Nephron (organoid): Measurements from ENCODE around the gene UGT1A9.

ENCODE experiments used
- H3K27ac Mint-ChIP-seq, 3 experiments: 2 replicates each; pipeline ENCODE4 v1.8.0; 2020; ENCODE audit warnings: mixed read lengths in 3 of 3, mild to moderate bottlenecking in 2 of 3, moderate library complexity in 1 of 3
- H3K27me3 Mint-ChIP-seq: 2 replicates; pipeline ENCODE4 v1.8.0; 2021; ENCODE audit warnings: low read depth, mild to moderate bottlenecking, moderate library complexity, mixed read lengths
- H3K36me3 Mint-ChIP-seq: 2 replicates; pipeline ENCODE4 v1.8.0; 2020; ENCODE audit warnings: low read depth, mixed read lengths
- H3K4me1 Mint-ChIP-seq: 2 replicates; pipeline ENCODE4 v1.8.0; 2020; ENCODE audit warnings: mixed read lengths
- H3K4me3 Mint-ChIP-seq, 3 experiments: 2 replicates each; pipeline ENCODE4 v1.8.0; 2020; ENCODE audit warnings: mild to moderate bottlenecking in 3 of 3, mixed read lengths in 3 of 3, moderate library complexity in 2 of 3
- H3K9me3 Mint-ChIP-seq: 2 replicates; pipeline ENCODE4 v1.8.0; 2020; ENCODE audit warnings: mixed read lengths
- CTCF ChIP-seq, 3 experiments: fragments of 200-600 bp; sonication (generic); IDR thresholded peaks; one replicate each; pipeline ENCODE4 v1.5.0; 2021; ENCODE audit warnings: antibody characterized with exemption in 3 of 3; ENCODE audit not compliant: unreplicated experiment in 3 of 3

UGT1A9 gene

GRCh38 chr2:233775414-233775813 is 103.7 kb downstream of the UGT1A9 start:
- Mint-ChIP-seq H3K4me3 (no peak overlapping the region), H3K36me3 (no peaks in the 10 kb centered on the region), H3K4me1 (no peaks in the 10 kb centered on the region), H3K27ac (no peak overlapping the region), H3K9me3 (peaks cover 10% of the 10 kb centered on the region), H3K27me3 (peaks cover 7% of the 10 kb centered on the region)
- no peak for TF ChIP-seq CTCF (IDR thresholded peaks at IDR 0.05; ENCODE audit: unreplicated experiment in 3 of 3)

GRCh38 chr2:233778030-233778429 is 106.3 kb downstream of the UGT1A9 start, which contains the start of gene MROH2A:
MROH2A (plus strand) TSS chr2:233778330; CDS start chr2:233779359, 1,029 bp downstream.
- Mint-ChIP-seq H3K27me3 (peaks cover 4% of the 10 kb centered on the region), H3K27ac (no peak within 1 kb of the TSS), H3K4me3 (no peak within 1 kb of the TSS), H3K4me1 (no peaks in the 10 kb centered on the region), H3K9me3 (peaks cover 18% of the 10 kb centered on the region), H3K36me3 (no peaks in the 10 kb centered on the region)
- TF ChIP-seq CTCF (IDR thresholded peaks at IDR 0.05; ENCODE audit: unreplicated experiment in 3 of 3) = no peak

GRCh38 chr2:233779722-233780121 is 108.0 kb downstream of the UGT1A9 start:
- Mint-ChIP-seq H3K27me3 (peaks cover 4% of the 10 kb centered on the region), H3K36me3 (no peaks in the 10 kb centered on the region), H3K4me1 (no peaks in the 10 kb centered on the region), H3K4me3 (no peak overlapping the region), H3K27ac (no peak overlapping the region), H3K9me3 (peaks cover 20% of the 10 kb centered on the region)
- TF ChIP-seq CTCF (IDR thresholded peaks at IDR 0.05; ENCODE audit: unreplicated experiment in 3 of 3) = no peak

GRCh38 chr2:233780771-233781170 is 109.1 kb downstream of the UGT1A9 start:
- Mint-ChIP-seq H3K9me3 (peaks cover 20% of the 10 kb centered on the region), H3K4me3 (no peak overlapping the region), H3K27me3 (no peaks in the 10 kb centered on the region), H3K36me3 (no peaks in the 10 kb centered on the region), H3K4me1 (no peaks in the 10 kb centered on the region), H3K27ac (no peak overlapping the region)
- no peak for TF ChIP-seq CTCF (IDR thresholded peaks at IDR 0.05; ENCODE audit: unreplicated experiment in 3 of 3)

GRCh38 chr2:233789554-233789953 is 117.9 kb downstream of the UGT1A9 start:
- H3K27me3 Mint-ChIP-seq = peaks cover 9% of the 10 kb centered on the region
- no peaks in the 10 kb centered on the region for H3K36me3 Mint-ChIP-seq
- H3K4me3 Mint-ChIP-seq = no peak overlapping the region
- no peak for TF ChIP-seq CTCF (IDR thresholded peaks at IDR 0.05; ENCODE audit: unreplicated experiment in 3 of 3)
- peaks cover 6% of the 10 kb centered on the region for H3K9me3 Mint-ChIP-seq
- no peaks in the 10 kb centered on the region for H3K4me1 Mint-ChIP-seq
- H3K27ac Mint-ChIP-seq = no peak overlapping the region

GRCh38 chr2:233791151-233791882 is 119.6 kb downstream of the UGT1A9 start:
- peaks cover 13% of the 10 kb centered on the region for H3K27me3 Mint-ChIP-seq
- no peak overlapping the region for H3K27ac Mint-ChIP-seq
- TF ChIP-seq CTCF (IDR thresholded peaks at IDR 0.05; ENCODE audit: unreplicated experiment in 3 of 3) = no peak
- H3K36me3 Mint-ChIP-seq = no peaks in the 10 kb centered on the region
- peaks cover 2% of the 10 kb centered on the region for H3K9me3 Mint-ChIP-seq
- no peaks in the 10 kb centered on the region for H3K4me1 Mint-ChIP-seq
- no peak overlapping the region for H3K4me3 Mint-ChIP-seq
